OCI-LY1 (cell line): Measurements from ENCODE around the gene COL9A3.

Experiments used
- H2AFZ ChIP-seq: fragments of 200-600 bp; sonication (generic), shearing (Covaris generic); 2 replicates; pipeline ENCODE4 v1.6.0; 2014; ENCODE audit warnings: antibody characterized with exemption, mild to moderate bottlenecking, low read length
- H3F3A ChIP-seq: fragments of 200-600 bp; sonication (generic), shearing (Covaris generic); 2 replicates; pipeline ENCODE4 v1.6.0; 2014; ENCODE audit warnings: mild to moderate bottlenecking, antibody characterized with exemption, low read length, moderate library complexity; ENCODE audit not compliant: insufficient read depth
- H3K27ac ChIP-seq: fragments of 200-600 bp; sonication (generic); 2 replicates; pipeline ENCODE4 v1.5.1; 2014; ENCODE audit warnings: low read length, mixed run types, mild to moderate bottlenecking, low read depth; ENCODE audit not compliant: poor library complexity, severe bottlenecking
- H3K27me3 ChIP-seq: fragments of 200-600 bp; sonication (generic); 2 replicates; pipeline ENCODE4 v1.6.0; 2014; ENCODE audit warnings: antibody characterized with exemption, mild to moderate bottlenecking, low read length, moderate library complexity; ENCODE audit not compliant: insufficient read depth
- H3K36me3 ChIP-seq: fragments of 200-600 bp; sonication (generic); 2 replicates; pipeline ENCODE4 v1.6.1; 2014; ENCODE audit warnings: mild to moderate bottlenecking, antibody characterized with exemption, low read length, moderate library complexity, mixed read lengths; ENCODE audit not compliant: insufficient read depth
- H3K4me1 ChIP-seq: fragments of 200-600 bp; sonication (generic); 2 replicates; pipeline ENCODE4 v1.5.1; 2014; ENCODE audit warnings: mild to moderate bottlenecking, low read length, moderate library complexity; ENCODE audit not compliant: insufficient read depth, severe bottlenecking
- H3K4me2 ChIP-seq: fragments of 200-600 bp; sonication (generic), shearing (Covaris generic); 2 replicates; pipeline ENCODE4 v1.6.1; 2014; ENCODE audit warnings: low read length
- H3K4me3 ChIP-seq: fragments of 200-600 bp; sonication (generic); 2 replicates; pipeline ENCODE4 v1.5.1; 2014; ENCODE audit warnings: low read length, low read depth, mild to moderate bottlenecking, mixed read lengths; ENCODE audit not compliant: poor library complexity, severe bottlenecking
- H3K79me2 ChIP-seq: fragments of 200-600 bp; shearing (Covaris generic); 2 replicates; pipeline ENCODE4 v1.6.1; 2016; ENCODE audit warnings: mixed run types, low read length, mixed read lengths; ENCODE audit not compliant: insufficient read depth
- H3K9ac ChIP-seq: fragments of 200-600 bp; sonication (generic), shearing (Covaris generic); 2 replicates; pipeline ENCODE4 v1.6.1; 2014; ENCODE audit warnings: mild to moderate bottlenecking, low read length, mixed read lengths
- H3K9me2 ChIP-seq: fragments of 200-600 bp; sonication (generic), shearing (Covaris generic); 2 replicates; pipeline ENCODE4 v1.6.1; 2014; ENCODE audit warnings: low read depth, mild to moderate bottlenecking, low read length, mixed read lengths
- H3K9me3 ChIP-seq: fragments of 200-600 bp; shearing (Covaris generic); 2 replicates; pipeline ENCODE4 v1.6.1; 2014; ENCODE audit warnings: low read length, mixed read lengths
- H4K20me1 ChIP-seq: fragments of 200-600 bp; sonication (generic), shearing (Covaris generic); 2 replicates; pipeline ENCODE4 v1.6.0; 2016; ENCODE audit warnings: mild to moderate bottlenecking, low read length; ENCODE audit not compliant: insufficient read depth
- EZH2 ChIP-seq: fragments of 200-600 bp; sonication (generic), shearing (Covaris generic); IDR thresholded peaks from 2 replicates; pipeline ENCODE4 v1.8.0; 2017; ENCODE audit warnings: borderline replicate concordance, mixed run types, mild to moderate bottlenecking, antibody characterized with exemption, low read length, moderate library complexity, mixed read lengths
- TF ChIP-seq, protein P1 (sequence below): fragments of 200-600 bp; sonication (generic), shearing (Covaris generic); IDR thresholded peaks from 2 replicates; pipeline ENCODE4 v1.5.1; 2017; ENCODE audit warnings: mild to moderate bottlenecking, antibody characterized with exemption, low read length, moderate library complexity, mixed read lengths

COL9A3 gene

DNA sequence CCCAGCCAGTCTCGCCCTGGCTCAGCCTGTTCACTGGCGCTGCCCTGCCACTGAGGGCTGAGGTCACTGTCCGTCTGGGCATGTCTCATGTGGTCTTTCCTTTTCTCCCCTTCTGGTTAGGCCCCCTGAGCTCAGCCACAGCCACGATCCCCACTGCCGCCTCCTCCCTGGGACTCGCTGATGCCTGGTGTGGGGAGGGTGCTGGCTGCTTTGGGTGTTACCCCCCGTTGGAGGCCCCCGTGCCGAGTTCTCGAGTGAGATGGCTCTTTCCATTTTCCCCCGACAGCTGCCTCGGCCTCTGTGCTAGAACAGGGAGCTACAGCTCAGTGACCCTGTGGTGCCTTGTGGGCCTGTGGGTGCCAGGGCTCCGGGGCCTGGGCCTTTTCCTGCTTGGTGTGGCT, 59.7 kb downstream of the COL9A3 start:
- Histone ChIP-seq H3F3A (peaks cover 10% of the 10 kb centered on the region), H3K4me2 (no peak overlapping the region), H2AFZ (no peak overlapping the region), H3K27ac (no peak overlapping the region), H4K20me1 (no peaks in the 10 kb centered on the region), H3K9me3 (no peaks in the 10 kb centered on the region), H3K4me3 (no peak overlapping the region), H3K4me1 (no peaks in the 10 kb centered on the region), H3K9ac (no peak overlapping the region), H3K79me2 (no peaks in the 10 kb centered on the region), H3K9me2 (no peaks in the 10 kb centered on the region), H3K27me3 (peaks cover 10% of the 10 kb centered on the region; the same call in 1 of the 2 replicates), H3K36me3 (peaks cover 15% of the 10 kb centered on the region)
- no peak for TF ChIP-seq EZH2
- TF ChIP-seq, protein P1, sequence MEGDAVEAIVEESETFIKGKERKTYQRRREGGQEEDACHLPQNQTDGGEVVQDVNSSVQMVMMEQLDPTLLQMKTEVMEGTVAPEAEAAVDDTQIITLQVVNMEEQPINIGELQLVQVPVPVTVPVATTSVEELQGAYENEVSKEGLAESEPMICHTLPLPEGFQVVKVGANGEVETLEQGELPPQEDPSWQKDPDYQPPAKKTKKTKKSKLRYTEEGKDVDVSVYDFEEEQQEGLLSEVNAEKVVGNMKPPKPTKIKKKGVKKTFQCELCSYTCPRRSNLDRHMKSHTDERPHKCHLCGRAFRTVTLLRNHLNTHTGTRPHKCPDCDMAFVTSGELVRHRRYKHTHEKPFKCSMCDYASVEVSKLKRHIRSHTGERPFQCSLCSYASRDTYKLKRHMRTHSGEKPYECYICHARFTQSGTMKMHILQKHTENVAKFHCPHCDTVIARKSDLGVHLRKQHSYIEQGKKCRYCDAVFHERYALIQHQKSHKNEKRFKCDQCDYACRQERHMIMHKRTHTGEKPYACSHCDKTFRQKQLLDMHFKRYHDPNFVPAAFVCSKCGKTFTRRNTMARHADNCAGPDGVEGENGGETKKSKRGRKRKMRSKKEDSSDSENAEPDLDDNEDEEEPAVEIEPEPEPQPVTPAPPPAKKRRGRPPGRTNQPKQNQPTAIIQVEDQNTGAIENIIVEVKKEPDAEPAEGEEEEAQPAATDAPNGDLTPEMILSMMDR = no peak

DNA sequence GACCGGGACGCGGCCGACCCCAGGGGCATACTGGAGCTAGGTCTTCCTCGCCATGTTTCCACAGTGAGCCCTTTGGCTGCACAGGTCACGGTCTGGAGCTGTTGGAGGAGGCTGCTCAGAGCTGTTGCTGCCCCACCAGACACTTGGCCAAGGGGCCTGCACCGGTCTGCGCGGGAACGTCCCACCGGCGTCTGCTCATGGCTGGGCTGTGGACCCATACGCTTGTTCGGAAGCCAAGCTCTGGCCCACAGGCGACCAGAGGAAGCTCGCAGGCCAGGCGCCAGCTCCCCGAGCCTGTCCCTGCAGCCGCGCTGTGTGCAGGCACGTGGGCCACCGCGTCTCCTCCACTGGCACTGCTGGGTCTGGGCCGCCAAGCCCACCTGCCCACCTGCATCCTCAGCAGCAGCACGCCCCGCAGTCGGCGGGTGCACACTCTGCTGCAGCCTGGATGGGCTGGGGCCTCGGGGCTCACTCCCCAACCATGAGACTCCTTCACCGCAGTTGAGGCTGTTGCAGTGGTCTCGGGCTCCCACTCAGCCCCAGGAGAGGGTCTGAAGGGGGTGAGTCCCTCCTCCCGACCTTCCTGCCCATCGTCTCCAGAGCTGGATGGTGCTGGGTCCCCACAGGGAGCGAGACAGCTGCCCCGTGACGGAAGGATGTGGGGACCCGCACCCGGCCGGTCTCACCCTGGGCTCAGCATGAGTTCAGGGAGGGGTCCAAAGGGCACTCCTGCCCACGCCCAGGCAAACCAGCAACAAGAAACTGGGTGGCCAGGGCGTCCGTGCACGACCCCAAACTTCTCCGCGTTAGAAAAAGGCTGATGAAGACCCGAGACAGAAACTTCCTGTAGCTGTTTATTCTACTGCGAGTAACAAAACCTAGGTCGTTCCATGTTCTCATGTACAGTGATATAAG, 60.3 kb downstream of the COL9A3 start:
- peaks cover 10% of the 10 kb centered on the region for H3F3A ChIP-seq
- H3K27ac ChIP-seq = no peak overlapping the region
- TF ChIP-seq, protein P1 = no peak
- TF ChIP-seq EZH2 = no peak
- H3K36me3 ChIP-seq = peaks cover 22% of the 10 kb centered on the region
- H3K9me3 ChIP-seq = no peaks in the 10 kb centered on the region
- no peak overlapping the region for H3K9ac ChIP-seq
- H3K9me2 ChIP-seq = no peaks in the 10 kb centered on the region
- no peaks in the 10 kb centered on the region for H4K20me1 ChIP-seq
- no peaks in the 10 kb centered on the region for H3K4me1 ChIP-seq
- H3K4me2 ChIP-seq = no peak overlapping the region
- no peak overlapping the region for H3K4me3 ChIP-seq
- H2AFZ ChIP-seq = no peak overlapping the region
- H3K27me3 ChIP-seq = peaks cover 10% of the 10 kb centered on the region; the same call in 1 of the 2 replicates
- no peaks in the 10 kb centered on the region for H3K79me2 ChIP-seq

DNA sequence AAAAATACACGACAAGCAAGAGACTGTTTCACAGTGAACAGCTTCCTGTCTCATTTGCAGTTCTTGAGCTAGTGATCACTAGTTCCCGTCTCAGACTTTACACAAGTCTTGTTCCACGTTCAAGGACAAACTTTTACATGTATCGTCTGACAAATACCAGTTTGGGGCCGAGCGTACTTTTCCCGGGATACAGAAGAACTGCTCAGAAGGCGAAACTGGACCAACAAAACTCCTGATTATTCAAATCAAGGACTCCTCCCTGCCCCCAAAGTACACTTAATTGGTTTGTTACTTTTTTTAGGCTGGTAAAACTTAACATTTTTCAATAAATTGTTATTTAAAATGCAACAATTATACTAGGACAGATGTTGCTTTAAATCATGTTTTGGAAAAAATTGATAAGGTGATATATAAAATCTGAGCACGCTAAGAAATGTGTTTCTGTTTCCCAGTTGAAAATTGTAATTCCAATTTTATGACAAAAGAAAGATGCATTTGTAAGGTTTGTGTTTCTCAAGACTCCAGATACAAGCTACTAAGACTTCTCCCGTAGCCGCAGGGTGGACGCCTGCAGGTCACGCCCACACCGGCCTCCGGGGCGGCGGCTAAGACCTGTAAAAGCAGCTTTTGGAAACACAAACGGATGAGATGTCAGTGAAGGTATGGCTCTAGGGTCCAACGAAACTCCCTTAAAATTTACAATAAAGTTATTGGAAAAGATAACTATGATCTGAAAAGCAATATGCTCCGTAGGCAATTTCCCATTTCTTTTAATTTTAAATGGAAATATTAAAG, 61.6 kb downstream of the COL9A3 start:
- Histone ChIP-seq H3K27ac (no peak overlapping the region), H3K27me3 (peaks cover 10% of the 10 kb centered on the region; the same call in 1 of the 2 replicates), H3K9ac (no peak overlapping the region), H3K9me3 (no peaks in the 10 kb centered on the region), H3F3A (peaks cover 10% of the 10 kb centered on the region), H4K20me1 (no peaks in the 10 kb centered on the region), H2AFZ (no peak overlapping the region), H3K4me2 (no peak overlapping the region), H3K9me2 (no peaks in the 10 kb centered on the region), H3K79me2 (no peaks in the 10 kb centered on the region), H3K4me1 (no peaks in the 10 kb centered on the region), H3K36me3 (peaks cover 27% of the 10 kb centered on the region), H3K4me3 (no peak overlapping the region)
- TF ChIP-seq EZH2 = no peak
- TF ChIP-seq, protein P1 = no peak
